ENCODE data around the gene XPR1. TPM values are rescaled to one million over a fixed set of nuclear protein-coding genes. Genes with fewer than 3 reads are reported as not detected.

XPR1 gene
- total RNA-seq, 1 donor from 2014 or later = 18.6 TPM

DNA sequence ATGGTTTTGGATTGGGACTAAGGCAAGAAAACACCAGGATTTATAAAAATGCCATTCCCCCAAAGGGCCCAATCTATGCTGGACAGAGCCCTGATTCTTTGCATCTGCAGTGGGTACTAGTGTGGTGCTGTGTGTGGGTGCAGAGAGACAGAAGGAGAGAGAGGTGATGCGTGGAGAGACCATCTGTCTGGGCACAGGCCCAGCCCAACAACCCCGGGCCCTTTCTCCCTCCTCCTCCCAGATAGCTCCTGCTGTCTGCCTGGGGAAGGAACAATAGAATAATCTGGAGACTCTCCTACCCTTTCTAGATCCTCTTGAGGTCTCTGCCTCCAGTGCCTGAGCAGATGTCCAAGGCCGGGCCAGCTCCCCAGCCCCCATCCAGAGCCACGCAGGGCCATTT is 296.0 kb downstream of the XPR1 start:
- TF ChIP-seq, protein P1, sequence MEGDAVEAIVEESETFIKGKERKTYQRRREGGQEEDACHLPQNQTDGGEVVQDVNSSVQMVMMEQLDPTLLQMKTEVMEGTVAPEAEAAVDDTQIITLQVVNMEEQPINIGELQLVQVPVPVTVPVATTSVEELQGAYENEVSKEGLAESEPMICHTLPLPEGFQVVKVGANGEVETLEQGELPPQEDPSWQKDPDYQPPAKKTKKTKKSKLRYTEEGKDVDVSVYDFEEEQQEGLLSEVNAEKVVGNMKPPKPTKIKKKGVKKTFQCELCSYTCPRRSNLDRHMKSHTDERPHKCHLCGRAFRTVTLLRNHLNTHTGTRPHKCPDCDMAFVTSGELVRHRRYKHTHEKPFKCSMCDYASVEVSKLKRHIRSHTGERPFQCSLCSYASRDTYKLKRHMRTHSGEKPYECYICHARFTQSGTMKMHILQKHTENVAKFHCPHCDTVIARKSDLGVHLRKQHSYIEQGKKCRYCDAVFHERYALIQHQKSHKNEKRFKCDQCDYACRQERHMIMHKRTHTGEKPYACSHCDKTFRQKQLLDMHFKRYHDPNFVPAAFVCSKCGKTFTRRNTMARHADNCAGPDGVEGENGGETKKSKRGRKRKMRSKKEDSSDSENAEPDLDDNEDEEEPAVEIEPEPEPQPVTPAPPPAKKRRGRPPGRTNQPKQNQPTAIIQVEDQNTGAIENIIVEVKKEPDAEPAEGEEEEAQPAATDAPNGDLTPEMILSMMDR (conservative IDR thresholded peaks at IDR 0.05; ENCODE audit: low read depth, low read length) = no peak
- no peak overlapping the region for H3K4me3 ChIP-seq (ENCODE audit: low read depth, low read length)
- no peak for DNase-seq (ENCODE audit: low read depth)

DNA sequence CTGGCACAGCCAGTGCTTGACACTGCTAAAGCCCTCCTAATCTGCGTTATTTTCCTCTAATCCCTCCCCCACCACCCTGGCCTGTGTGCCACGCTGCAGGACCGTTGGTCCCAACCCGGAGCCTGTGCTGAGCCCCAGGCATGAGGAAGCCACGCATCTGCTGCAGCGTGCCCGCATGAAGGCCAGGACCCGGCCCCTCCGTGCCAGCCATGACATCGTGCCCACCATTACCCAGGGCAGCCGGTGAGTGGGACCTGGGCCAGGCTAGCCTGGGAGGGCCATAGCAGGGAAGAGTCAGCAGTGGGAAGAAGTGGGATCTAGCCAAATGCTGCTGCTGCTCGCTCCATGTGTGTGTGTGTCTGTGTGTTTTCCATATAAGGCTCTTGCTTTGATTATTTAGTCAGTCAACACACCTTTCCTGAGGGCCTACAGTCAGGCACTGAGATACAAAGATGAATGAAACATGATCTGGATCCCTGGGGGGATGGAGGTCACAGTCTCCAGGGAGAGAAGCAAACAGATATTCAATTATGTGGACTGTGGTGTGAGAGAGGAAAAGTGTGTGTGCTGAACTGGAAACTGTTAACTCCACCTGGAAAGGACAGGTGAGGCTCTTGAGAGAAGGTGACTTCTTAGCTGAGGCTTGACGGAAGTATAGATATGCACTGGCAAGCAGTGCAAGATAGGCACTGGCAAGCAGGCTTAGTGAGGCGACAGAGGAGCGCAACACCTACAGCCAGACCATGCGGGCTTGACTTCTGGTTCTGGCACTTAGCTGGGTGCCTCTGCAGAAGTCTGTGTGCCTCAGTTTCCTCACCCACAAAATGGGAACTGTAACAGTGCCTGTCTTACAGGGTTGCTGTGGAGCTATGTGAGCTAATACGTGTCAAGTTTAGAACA is 296.8 kb downstream of the XPR1 start:
- TF ChIP-seq, protein P1 (conservative IDR thresholded peaks at IDR 0.05; ENCODE audit: low read depth, low read length) = no peak
- no peak for DNase-seq (ENCODE audit: low read depth)

DNA sequence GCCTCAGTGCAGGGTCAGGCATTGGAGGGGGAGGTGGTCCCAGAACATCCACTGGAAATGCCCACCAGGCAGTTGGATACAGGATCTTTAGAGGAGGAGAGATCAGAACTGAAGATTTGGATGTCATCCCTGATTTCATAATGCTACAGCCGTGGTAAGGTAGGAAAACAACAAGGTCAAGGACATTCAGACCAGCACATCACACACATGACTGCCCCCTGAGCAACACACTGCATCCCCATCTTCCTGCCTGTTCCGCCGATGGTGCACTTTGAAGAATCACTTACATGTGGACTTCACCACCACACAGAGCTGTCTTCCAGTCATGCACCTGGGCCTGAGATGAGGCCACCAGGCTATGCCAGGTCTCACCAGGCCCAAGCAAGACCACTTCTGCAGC is 297.6 kb downstream of the XPR1 start:
- H3K4me3 ChIP-seq (ENCODE audit: low read depth, low read length) = no peak overlapping the region
- no peak for DNase-seq (ENCODE audit: low read depth)
- TF ChIP-seq, protein P1 (conservative IDR thresholded peaks at IDR 0.05; ENCODE audit: low read depth, low read length) = no peak

More for the DNA sequence above, 296.8 kb downstream of the XPR1 start:
- no peak overlapping the region for H3K4me3 ChIP-seq (ENCODE audit: low read depth, low read length)

DNA sequence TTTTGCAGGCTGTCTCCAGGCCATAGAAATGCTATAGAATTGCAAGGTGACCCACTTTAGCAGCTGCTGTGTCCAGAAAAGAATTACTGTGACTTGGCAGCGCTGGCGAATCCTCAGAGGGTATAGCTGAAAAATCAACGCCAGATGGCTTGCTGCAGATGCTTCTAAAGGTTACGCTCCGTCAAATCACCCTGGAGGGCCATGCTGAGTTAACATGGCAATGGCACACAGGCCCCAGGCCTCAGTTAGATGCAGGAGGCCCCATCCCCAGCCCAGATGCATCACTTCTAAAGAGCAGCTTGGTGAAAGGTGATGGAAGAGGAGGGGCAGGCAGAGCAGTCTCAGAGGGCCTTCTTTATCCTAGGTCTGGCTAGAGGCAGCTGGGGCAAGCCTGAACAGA is 298.9 kb downstream of the XPR1 start:
- TF ChIP-seq, protein P1 (conservative IDR thresholded peaks at IDR 0.05; ENCODE audit: low read depth, low read length) = no peak
- no peak for DNase-seq (ENCODE audit: low read depth)
- H3K4me3 ChIP-seq (ENCODE audit: low read depth, low read length) = no peak overlapping the region

DNA sequence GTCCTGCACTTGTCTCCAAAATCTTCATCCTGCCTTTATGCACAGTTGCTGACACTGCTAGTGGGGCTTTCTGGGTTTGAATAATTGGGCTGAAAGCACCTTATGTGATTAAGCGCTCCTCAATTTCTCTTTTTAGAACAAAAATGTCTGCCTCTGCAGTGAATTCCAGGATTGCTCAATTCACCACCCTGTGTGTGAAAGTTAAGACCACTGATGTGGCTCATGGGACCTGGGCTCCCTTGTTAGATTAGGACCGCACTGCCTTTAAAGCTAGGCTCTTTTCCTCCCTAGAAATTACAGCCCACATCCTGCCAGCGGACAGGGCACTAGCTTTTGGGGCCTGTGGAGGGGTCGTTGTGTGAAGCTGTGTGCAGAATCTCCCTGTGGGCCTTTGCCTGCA is 299.7 kb downstream of the XPR1 start:
- no peak for DNase-seq (ENCODE audit: low read depth)
- TF ChIP-seq, protein P1 (conservative IDR thresholded peaks at IDR 0.05; ENCODE audit: low read depth, low read length) = no peak
- H3K4me3 ChIP-seq (ENCODE audit: low read depth, low read length) = no peak overlapping the region

DNA sequence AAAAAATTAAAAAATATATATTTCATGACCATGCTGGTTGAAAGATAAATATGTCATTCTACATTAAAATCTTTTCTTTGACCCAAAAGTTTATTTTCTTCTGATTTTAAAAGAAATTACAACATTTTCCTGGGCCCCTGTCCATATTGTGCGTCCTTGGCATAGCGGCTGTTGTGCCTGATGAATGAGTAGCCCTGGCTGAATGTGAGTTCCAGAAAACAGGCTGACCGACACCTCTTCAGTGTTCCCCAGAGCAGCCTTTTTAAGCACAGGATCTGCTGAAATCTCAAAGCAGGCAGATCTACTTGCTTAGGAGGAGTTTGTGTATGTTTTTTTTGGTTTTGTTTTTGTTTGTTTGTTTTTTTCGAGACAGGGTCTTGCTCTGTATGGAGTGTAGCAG is 300.6 kb downstream of the XPR1 start:
- no peak overlapping the region for H3K4me3 ChIP-seq (ENCODE audit: low read depth, low read length)
- TF ChIP-seq, protein P1 (conservative IDR thresholded peaks at IDR 0.05; ENCODE audit: low read depth, low read length) = no peak
- no peak for DNase-seq (ENCODE audit: low read depth)

DNA sequence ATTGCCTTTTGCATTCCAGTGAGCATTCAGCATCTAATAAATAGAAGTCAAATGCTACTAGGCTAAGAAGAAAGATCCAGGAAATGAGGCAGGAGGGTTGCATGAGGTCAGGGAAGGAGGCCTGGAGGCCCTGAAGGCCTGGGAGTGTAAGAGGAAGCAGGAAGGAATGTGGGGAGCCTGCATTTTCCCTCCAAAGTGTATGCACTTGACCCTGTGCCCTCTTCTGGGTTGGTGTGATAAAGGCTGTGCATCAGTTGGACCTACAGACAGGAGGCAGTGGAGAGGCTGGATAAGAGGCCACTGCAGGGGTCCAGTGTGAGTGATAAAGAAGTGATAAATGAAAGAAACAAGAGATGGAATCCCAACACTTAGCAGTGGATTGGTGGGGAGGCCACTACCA is 301.3 kb downstream of the XPR1 start:
- TF ChIP-seq, protein P1 (conservative IDR thresholded peaks at IDR 0.05; ENCODE audit: low read depth, low read length) = no peak
- no peak overlapping the region for H3K4me3 ChIP-seq (ENCODE audit: low read depth, low read length)
- no peak for DNase-seq (ENCODE audit: low read depth)
